HepG2 (cell line): ENCODE data around the gene GNAS-AS1. TPM values are rescaled to one million over a fixed set of nuclear protein-coding genes. Genes with fewer than 3 reads are reported as not detected.

Experiments used
- ERF ChIP-seq: IDR thresholded peaks from 2 replicates; pipeline ENCODE4 v1.6.1; 2018; ENCODE audit warnings: missing biosample characterization, missing genetic modification reagents
- ETV5 ChIP-seq: IDR thresholded peaks from 2 replicates; pipeline ENCODE4 v1.6.1; 2018; ENCODE audit warnings: missing biosample characterization, missing genetic modification reagents, inconsistent platforms, borderline replicate concordance
- ETV6 ChIP-seq: sonication (generic); formaldehyde crosslinking; conservative IDR thresholded peaks from 2 replicates; pipeline ENCODE4 v1.4.0; 2020; ENCODE audit warnings: missing genetic modification reagents
- GABPB1 ChIP-seq: IDR thresholded peaks from 2 replicates; pipeline ENCODE4 v1.6.1; 2016; ENCODE audit warnings: mild to moderate bottlenecking, missing genetic modification reagents, moderate library complexity, missing compliant biosample characterization
- HDAC1 ChIP-seq: sonication (generic); formaldehyde crosslinking; IDR thresholded peaks from 2 replicates; pipeline ENCODE4 v1.5.1; 2020; ENCODE audit warnings: mild to moderate bottlenecking, missing genetic modification reagents
- HNF1A ChIP-seq, 2 experiments: sonication (generic) in 1 of 2; formaldehyde crosslinking in 1 of 2; IDR thresholded peaks; 2 replicates each; pipeline versions ENCODE4 v1.4.0 to v1.6.1; 2016 to 2020; ENCODE audit warnings: borderline replicate concordance in 1 of 2, low read depth in 1 of 2, mild to moderate bottlenecking in 1 of 2, missing genetic modification reagents in 1 of 2
- HNRNPH1 ChIP-seq: fragments of 200-400 bp; formaldehyde crosslinking; optimal IDR thresholded peaks from 2 replicates; pipeline ENCODE3; 2017; ENCODE audit warnings: mild to moderate bottlenecking, low read depth, low read length
- KDM2A ChIP-seq: sonication (generic); formaldehyde crosslinking; IDR thresholded peaks from 2 replicates; pipeline ENCODE4 v1.4.0; 2020; ENCODE audit warnings: low read depth, missing genetic modification reagents, borderline replicate concordance
- KLF16 ChIP-seq, 2 experiments: sonication (generic) in 1 of 2; formaldehyde crosslinking in 1 of 2; IDR thresholded peaks; 2 replicates each; pipeline versions ENCODE4 v1.6.1 to v1.8.0; 2016 to 2023; ENCODE audit warnings: missing genetic modification reagents in 2 of 2, missing compliant biosample characterization in 1 of 2
- KMT2A ChIP-seq: sonication (generic); formaldehyde crosslinking; IDR thresholded peaks from 2 replicates; pipeline ENCODE4 v1.4.0; 2020; ENCODE audit warnings: missing genetic modification reagents
- MXD1 ChIP-seq: sonication (generic); formaldehyde crosslinking; IDR thresholded peaks from 2 replicates; pipeline ENCODE4 v1.4.0; 2020; ENCODE audit warnings: mild to moderate bottlenecking, missing genetic modification reagents
- MYC ChIP-seq: sonication (generic); formaldehyde crosslinking; IDR thresholded peaks from 2 replicates; pipeline ENCODE4 v1.9.0; 2021; ENCODE audit warnings: missing genetic modification reagents, borderline replicate concordance
- POGZ ChIP-seq: sonication (generic); formaldehyde crosslinking; IDR thresholded peaks from 2 replicates; pipeline ENCODE4 v1.4.0; 2020; ENCODE audit warnings: mild to moderate bottlenecking, missing genetic modification reagents
- RAD51 ChIP-seq: fragments of 450-650 bp; IDR thresholded peaks from 2 replicates; pipeline ENCODE4 v1.6.1; 2016; ENCODE audit warnings: borderline replicate concordance
- TCF12 ChIP-seq, 2 experiments: fragments of 450-650 bp in 1 of 2; sonication (generic) in 1 of 2; formaldehyde crosslinking in 1 of 2; IDR thresholded peaks; 2 replicates each; pipeline versions ENCODE4 v1.6.1 to v1.8.0; 2017 to 2022; ENCODE audit warnings: antibody characterized with exemption in 1 of 2, mild to moderate bottlenecking in 1 of 2, missing genetic modification reagents in 1 of 2, moderate library complexity in 1 of 2
- UBTF ChIP-seq: sonication (generic); formaldehyde crosslinking; IDR thresholded peaks from 2 replicates; pipeline ENCODE4 v1.4.0; 2020; ENCODE audit warnings: mild to moderate bottlenecking, missing genetic modification reagents
- ZKSCAN8 ChIP-seq: IDR thresholded peaks from 2 replicates; pipeline ENCODE4 v1.6.1; 2016; ENCODE audit warnings: borderline replicate concordance, missing genetic modification reagents, missing compliant biosample characterization
- ZNF556 ChIP-seq: sonication (generic); formaldehyde crosslinking; IDR thresholded peaks from 2 replicates; pipeline ENCODE4 v1.4.0; 2020; ENCODE audit warnings: mild to moderate bottlenecking, missing genetic modification reagents, borderline replicate concordance
- ZNF564 ChIP-seq: sonication (generic); formaldehyde crosslinking; IDR thresholded peaks from 2 replicates; pipeline ENCODE4 v1.8.1; 2023; ENCODE audit warnings: mild to moderate bottlenecking, missing genetic modification reagents
- ZNF709 ChIP-seq: sonication (generic); formaldehyde crosslinking; IDR thresholded peaks from 2 replicates; pipeline ENCODE4 v1.5.0; 2020; ENCODE audit warnings: mild to moderate bottlenecking, missing genetic modification reagents
- ZNF768 ChIP-seq: sonication (generic); formaldehyde crosslinking; IDR thresholded peaks from 2 replicates; pipeline ENCODE4 v1.4.0; 2020; ENCODE audit warnings: missing genetic modification reagents
- polyA plus RNA-seq, 8 experiments: library from polyadenylated mRNA; depleted of rRNA in 3 of 8; stranded (reverse) in 7 of 8; unstranded in 1 of 8; fragments of >200 nt; fragmentation: Illumina TruSeq in 4 of 8; extraction: Trizol in 4 of 8; gene quantifications; 2 replicates each; pipeline versions ENCODE4 v1.2.1 to v1.2.3, GENCODE V29; 2011 to 2016; ENCODE audit warnings: low read depth in 4 of 8, missing spikeins in 1 of 8, mixed read lengths in 1 of 8; ENCODE audit not compliant: insufficient read depth in 1 of 8
- total RNA-seq, 5 experiments: library from RNA; depleted of rRNA; stranded (reverse); fragments of >200 nt; fragmentation: Illumina TruSeq; extraction: Trizol; gene quantifications; 2 replicates each; pipeline ENCODE4 v1.2.3, GENCODE V29; 2016; ENCODE audit warnings: low read depth in 1 of 5

Gene GNAS-AS1
- total and polyA plus RNA-seq, 2 of the 13 experiments (the other 11 are each of a cell fraction or from before 2014, with no cell fraction given), result not detected

GRCh38 chr20:58892141-58892931 lies 41.6 kb upstream of the GNAS-AS1 start (continued):
- no peak for TF ChIP-seq RAD51
- 0 out of 2 replicates have a peak, but pooled peaks have one; percentile 71 for TF ChIP-seq KDM2A (CRISPR knock-in tag)
- TF ChIP-seq HNF1A (IDR thresholded peaks at IDR 0.05; ENCODE audit: low read depth), result no peak; the same call in 1 of the 2 replicates
- no peak for TF ChIP-seq HNF1A (CRISPR knock-in tag; IDR thresholded peaks at IDR 0.05; ENCODE audit: borderline replicate concordance)
- TF ChIP-seq ERF (CRISPR knock-in tag), result peak; percentile 68
- TF ChIP-seq ZNF564 (CRISPR knock-in tag), result no peak; the same call in 1 of the 2 replicates
- peak; percentile 54 for TF ChIP-seq HNRNPH1
- TF ChIP-seq KMT2A (CRISPR knock-in tag), result peak; percentile 81
- peak; percentile 62; the same call in 1 of the 2 replicates for TF ChIP-seq MXD1
- peak; percentile 54 for TF ChIP-seq POGZ
- TF ChIP-seq ETV6 (CRISPR knock-in tag), result 0 out of 2 replicates have a peak, but pooled peaks have one; percentile 40
- peak; percentile 43; the same call in 1 of the 2 replicates for TF ChIP-seq GABPB1
- TF ChIP-seq ZNF709 (CRISPR knock-in tag), result peak; percentile 38; the same call in 1 of the 2 replicates
- 0 out of 2 replicates have a peak, but pooled peaks have one; percentile 29 for TF ChIP-seq ZKSCAN8 (CRISPR knock-in tag)
- peak in 1 of 2 experiments; percentile 73; a peak in 1 of 4 replicates for TF ChIP-seq KLF16 (CRISPR knock-in tag; IDR thresholded peaks at IDR 0.05)
- 0 out of 2 replicates have a peak, but pooled peaks have one; percentile 32 for TF ChIP-seq ZNF556 (CRISPR knock-in tag)
- peak; percentile 38; the same call in 1 of the 2 replicates for TF ChIP-seq ETV5
- peak; percentile 42; the same call in 1 of the 2 replicates for TF ChIP-seq UBTF (CRISPR knock-in tag)
- TF ChIP-seq ZNF768, result peak; percentile 33; the same call in 1 of the 2 replicates
- TF ChIP-seq HDAC1 (CRISPR knock-in tag), result peak; percentile 37; the same call in 1 of the 2 replicates
- no peak for TF ChIP-seq TCF12 (IDR thresholded peaks at IDR 0.05)
- no peak for TF ChIP-seq TCF12 (CRISPR knock-in tag; IDR thresholded peaks at IDR 0.05)
- TF ChIP-seq MYC, result peak; percentile 47; the same call in 1 of the 2 replicates
